Vagina (tissue), 2 donors: Measurements from ENCODE around the gene MINDY4.

Experiments
- POLR2AphosphoS5 ChIP-seq, 2 donors: sonication (generic); formaldehyde crosslinking; IDR thresholded peaks; one replicate each; pipeline ENCODE4 v1.9.0; 2017; ENCODE audit warnings: antibody characterized with exemption in 2 of 2, mild to moderate bottlenecking in 2 of 2, low read depth in 1 of 2; ENCODE audit not compliant: insufficient read depth in 1 of 2
- TF ChIP-seq, protein P1 (sequence below), 3 experiments: fragments of 450-650 bp in 2 of 3; fragments of 200-600 bp in 1 of 3; sonication (generic) in 1 of 3; IDR thresholded peaks; one replicate each; pipeline ENCODE4 v1.5.1; 2017 to 2019; ENCODE audit warnings: antibody characterized with exemption in 3 of 3, mild to moderate bottlenecking in 2 of 3, moderate library complexity in 2 of 3

DNA sequence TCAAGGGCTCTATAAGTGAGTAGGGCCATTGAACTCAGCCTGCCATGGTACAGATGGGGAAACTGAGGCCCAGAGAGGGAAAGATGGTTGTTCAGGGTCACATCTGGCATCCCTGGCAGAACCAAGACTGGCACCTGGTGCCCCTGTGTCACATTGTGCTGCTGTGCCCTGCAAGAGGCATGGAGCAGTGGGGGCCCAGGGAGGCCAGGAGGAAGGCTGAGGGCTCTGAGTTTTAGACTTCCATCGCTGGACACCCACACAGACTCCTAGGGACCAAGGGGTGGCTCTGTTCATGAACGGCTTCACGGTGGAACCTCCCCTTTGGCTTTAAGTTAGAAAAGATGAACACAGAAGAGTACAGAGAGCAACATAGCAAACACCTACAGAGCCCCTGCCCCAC lies 73.7 kb downstream of the MINDY4 start:
- TF ChIP-seq, protein P1, sequence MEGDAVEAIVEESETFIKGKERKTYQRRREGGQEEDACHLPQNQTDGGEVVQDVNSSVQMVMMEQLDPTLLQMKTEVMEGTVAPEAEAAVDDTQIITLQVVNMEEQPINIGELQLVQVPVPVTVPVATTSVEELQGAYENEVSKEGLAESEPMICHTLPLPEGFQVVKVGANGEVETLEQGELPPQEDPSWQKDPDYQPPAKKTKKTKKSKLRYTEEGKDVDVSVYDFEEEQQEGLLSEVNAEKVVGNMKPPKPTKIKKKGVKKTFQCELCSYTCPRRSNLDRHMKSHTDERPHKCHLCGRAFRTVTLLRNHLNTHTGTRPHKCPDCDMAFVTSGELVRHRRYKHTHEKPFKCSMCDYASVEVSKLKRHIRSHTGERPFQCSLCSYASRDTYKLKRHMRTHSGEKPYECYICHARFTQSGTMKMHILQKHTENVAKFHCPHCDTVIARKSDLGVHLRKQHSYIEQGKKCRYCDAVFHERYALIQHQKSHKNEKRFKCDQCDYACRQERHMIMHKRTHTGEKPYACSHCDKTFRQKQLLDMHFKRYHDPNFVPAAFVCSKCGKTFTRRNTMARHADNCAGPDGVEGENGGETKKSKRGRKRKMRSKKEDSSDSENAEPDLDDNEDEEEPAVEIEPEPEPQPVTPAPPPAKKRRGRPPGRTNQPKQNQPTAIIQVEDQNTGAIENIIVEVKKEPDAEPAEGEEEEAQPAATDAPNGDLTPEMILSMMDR (IDR thresholded peaks at IDR 0.05) = no peak
- no peak for TF ChIP-seq POLR2AphosphoS5 (IDR thresholded peaks at IDR 0.05; ENCODE audit: insufficient read depth in 1 of 2, low read depth in 1 of 2)
